ENCODE results near the gene MYO9B. TPM values are rescaled to one million over a fixed set of nuclear protein-coding genes. Genes with fewer than 3 reads are reported as not detected.

MYO9B gene
- total RNA-seq, 3 donors from 2014 or later (not counting 1 experiment from before 2014, with no cell fraction given), result 321 to 378 (median 365) TPM

GRCh38 chr19:17121736-17122293 is 46.2 kb downstream of the MYO9B start:
- no peak for TF ChIP-seq CTCF (IDR thresholded peaks at IDR 0.05)
- peaks cover 28 to 62% of the 10 kb centered on the region in 2 donors for H3K4me1 Mint-ChIP-seq
- no peak overlapping the region for H3K4me3 Mint-ChIP-seq
- Histone ChIP-seq H3K36me3 (ENCODE audit: control insufficient read depth, insufficient read depth, low read length) (peaks cover 4% of the 10 kb centered on the region), H3K4me3 (ENCODE audit: low read length) (no peak overlapping the region), H3K4me1 (ENCODE audit: control insufficient read depth, insufficient read depth, low read length) (peaks cover 55% of the 10 kb centered on the region), H3K27me3 (ENCODE audit: control insufficient read depth, insufficient read depth, low read length) (no peaks in the 10 kb centered on the region), H3K27ac (ENCODE audit: low read length) (no peak overlapping the region), H3K9me3 (ENCODE audit: control insufficient read depth, insufficient read depth, low read length) (no peaks in the 10 kb centered on the region)
- DNase-seq, result no peak
- no peaks in the 10 kb centered on the region for H3K9me3 Mint-ChIP-seq
- intact Hi-C loops (cut with micrococcal nuclease), result no loop called here
- H3K27ac Mint-ChIP-seq, result no peak overlapping the region
- ATAC-seq, result no peak
- no peaks in the 10 kb centered on the region for H3K27me3 Mint-ChIP-seq (ENCODE audit: low read depth in 2 of 2)
- no peaks in the 10 kb centered on the region for H3K36me3 Mint-ChIP-seq
- WGBS (ENCODE audit: insufficient coverage), result 83% methylated on average over 9 of the region's 9 CpGs

- Histone ChIP-seq H3K9me3 (ENCODE audit: control insufficient read depth, insufficient read depth, low read length) (no peaks in the 10 kb centered on the region), H3K27me3 (ENCODE audit: control insufficient read depth, insufficient read depth, low read length) (no peaks in the 10 kb centered on the region), H3K36me3 (ENCODE audit: control insufficient read depth, insufficient read depth, low read length) (peaks cover 4% of the 10 kb centered on the region), H3K27ac (ENCODE audit: low read length) (no peak overlapping the region), H3K4me3 (ENCODE audit: low read length) (no peak overlapping the region), H3K4me1 (ENCODE audit: control insufficient read depth, insufficient read depth, low read length) (peaks cover 60% of the 10 kb centered on the region)
- no peak for ATAC-seq
- Mint-ChIP-seq H3K9me3 (no peaks in the 10 kb centered on the region), H3K4me3 (peak overlapping the region; percentile 45), H3K27me3 (ENCODE audit: low read depth in 2 of 2) (no peaks in the 10 kb centered on the region), H3K4me1 (peaks cover 36 to 73% of the 10 kb centered on the region in 2 donors), H3K27ac (no peak overlapping the region), H3K36me3 (no peaks in the 10 kb centered on the region)
- intact Hi-C loops (cut with micrococcal nuclease), result no loop called here
- WGBS (ENCODE audit: insufficient coverage), result 96% methylated on average over 2 of the region's 2 CpGs
- DNase-seq, result no peak
- no peak for TF ChIP-seq CTCF (IDR thresholded peaks at IDR 0.05)
Measured at GRCh38 chr19:17123041-17123440, 47.5 kb downstream of the MYO9B start.

GRCh38 chr19:17124025-17124424 is 48.4 kb downstream of the MYO9B start:
- ATAC-seq, result no peak
- WGBS (ENCODE audit: insufficient coverage), result 100% methylated on average over 1 of the region's 1 CpG
- H3K27me3 ChIP-seq (ENCODE audit: control insufficient read depth, insufficient read depth, low read length), result no peaks in the 10 kb centered on the region
- Mint-ChIP-seq H3K9me3 (no peaks in the 10 kb centered on the region), H3K4me3 (peak overlapping the region; percentile 82), H3K27ac (peak overlapping the region; percentile 96 to 100), H3K4me1 (peaks cover 41 to 79% of the 10 kb centered on the region in 2 donors), H3K27me3 (ENCODE audit: low read depth in 2 of 2) (no peaks in the 10 kb centered on the region), H3K36me3 (no peaks in the 10 kb centered on the region)
- H3K9me3 ChIP-seq (ENCODE audit: control insufficient read depth, insufficient read depth, low read length), result no peaks in the 10 kb centered on the region
- peaks cover 6% of the 10 kb centered on the region for H3K36me3 ChIP-seq (ENCODE audit: control insufficient read depth, insufficient read depth, low read length)
- H3K4me3 ChIP-seq (ENCODE audit: low read length), result no peak overlapping the region
- no peak for DNase-seq
- H3K27ac ChIP-seq (ENCODE audit: low read length), result peak overlapping the region; percentile 97
- intact Hi-C loops (cut with micrococcal nuclease), result loop anchor here (2.0 kb wide), 1 partner anchor 49 kb away; the partner anchor contains the start of genes HAUS8 and MYO9B
- no peak for TF ChIP-seq CTCF (IDR thresholded peaks at IDR 0.05)
- peaks cover 70% of the 10 kb centered on the region for H3K4me1 ChIP-seq (ENCODE audit: control insufficient read depth, insufficient read depth, low read length)
